H9 (cell line): ENCODE measurements around the gene FBXL2. TPM values are rescaled to one million over a fixed set of nuclear protein-coding genes. Genes with fewer than 3 reads are reported as not detected.
"Not testable (repeated sequence)": the region's sequence is repeated elsewhere in the genome, so short reads cannot be mapped to it uniquely, and the experiment has no call there.

Experiments
- DNase-seq: peaks from one replicate; pipeline ENCODE4 v3.0.0-alpha.2; 2017
- H2AFZ ChIP-seq: one replicate; pipeline ENCODE4 v1.6.1; 2013; ENCODE audit warnings: mild to moderate bottlenecking, low read length, control low read depth, moderate library complexity
- H2AK5ac ChIP-seq: 2 replicates; pipeline ENCODE4 v1.6.1; 2013; ENCODE audit warnings: low read length, control low read depth, mixed read lengths; ENCODE audit not compliant: insufficient read length
- H2BK120ac ChIP-seq: one replicate; pipeline ENCODE4 v1.6.1; 2013; ENCODE audit warnings: low read depth, mild to moderate bottlenecking, low read length, control low read depth, inconsistent platforms; ENCODE audit not compliant: poor library complexity, severe bottlenecking
- H2BK12ac ChIP-seq: 2 replicates; pipeline ENCODE4 v1.6.1; 2013; ENCODE audit warnings: low read length, control low read depth, mixed read lengths, low read depth; ENCODE audit not compliant: insufficient read length
- H2BK15ac ChIP-seq: 2 replicates; pipeline ENCODE4 v1.6.1; 2013; ENCODE audit warnings: low read depth, low read length, control low read depth
- H2BK20ac ChIP-seq: one replicate; pipeline ENCODE4 v1.6.1; 2013; ENCODE audit warnings: low read depth, mild to moderate bottlenecking, low read length, control low read depth, inconsistent platforms; ENCODE audit not compliant: poor library complexity, severe bottlenecking
- H2BK5ac ChIP-seq: 2 replicates; pipeline ENCODE4 v1.6.1; 2013; ENCODE audit warnings: low read length, control low read depth, mixed read lengths; ENCODE audit not compliant: insufficient read length
- H3K14ac ChIP-seq: 2 replicates; pipeline ENCODE4 v1.6.1; 2013; ENCODE audit warnings: low read length, control low read depth; ENCODE audit not compliant: insufficient read depth
- H3K18ac ChIP-seq: 2 replicates; pipeline ENCODE4 v1.6.1; 2013; ENCODE audit warnings: low read depth, mild to moderate bottlenecking, mixed read lengths, low read length, control low read depth; ENCODE audit not compliant: insufficient read length
- H3K23ac ChIP-seq: 2 replicates; pipeline ENCODE4 v1.6.1; 2013; ENCODE audit warnings: low read length, control low read depth, mixed read lengths, low read depth; ENCODE audit not compliant: insufficient read length
- H3K23me2 ChIP-seq: 2 replicates; pipeline ENCODE4 v1.6.1; 2013; ENCODE audit warnings: low read depth, mild to moderate bottlenecking, mixed read lengths, low read length, control low read depth; ENCODE audit not compliant: insufficient read length, poor library complexity, severe bottlenecking
- H3K27ac ChIP-seq: 2 replicates; pipeline ENCODE4 v1.5.1; 2013; ENCODE audit warnings: low read length, control low read depth, mixed read lengths, low read depth; ENCODE audit not compliant: insufficient read length
- H3K27me3 ChIP-seq: 2 replicates; pipeline ENCODE4 v1.6.1; 2013; ENCODE audit warnings: low read length, control low read depth, inconsistent platforms; ENCODE audit not compliant: insufficient read depth
- H3K4ac ChIP-seq: 2 replicates; pipeline ENCODE4 v1.6.1; 2013; ENCODE audit warnings: low read depth, mild to moderate bottlenecking, control low read depth, inconsistent platforms, low read length, moderate library complexity
- H3K4me1 ChIP-seq: 2 replicates; pipeline ENCODE4 v1.6.1; 2013; ENCODE audit warnings: low read length, control low read depth, inconsistent platforms; ENCODE audit not compliant: insufficient read depth
- H3K4me2 ChIP-seq: 2 replicates; pipeline ENCODE4 v1.6.1; 2013; ENCODE audit warnings: low read length, control low read depth, mixed read lengths; ENCODE audit not compliant: insufficient read length, insufficient read depth
- H3K56ac ChIP-seq: 2 replicates; pipeline ENCODE4 v1.6.1; 2013; ENCODE audit warnings: low read depth, mild to moderate bottlenecking, mixed read lengths, low read length, control low read depth; ENCODE audit not compliant: insufficient read length
- H3K79me1 ChIP-seq: 2 replicates; pipeline ENCODE4 v1.6.1; 2013; ENCODE audit warnings: low read depth, mild to moderate bottlenecking, moderate library complexity, low read length, control low read depth, inconsistent platforms; ENCODE audit not compliant: insufficient read depth, poor library complexity, severe bottlenecking
- H3K79me2 ChIP-seq: 2 replicates; pipeline ENCODE4 v1.6.1; 2013; ENCODE audit warnings: low read length, control low read depth, inconsistent platforms; ENCODE audit not compliant: insufficient read depth
- H3K9ac ChIP-seq: 2 replicates; pipeline ENCODE4 v1.6.1; 2013; ENCODE audit warnings: low read length, control low read depth, mixed read lengths; ENCODE audit not compliant: insufficient read length; ENCODE audit errors: extremely low read depth
- H3K9me3 ChIP-seq: one replicate; pipeline ENCODE4 v1.6.1; 2013; ENCODE audit warnings: low read depth, low read length, inconsistent platforms; ENCODE audit not compliant: control insufficient read depth
- H3T11ph ChIP-seq: one replicate; pipeline ENCODE4 v1.6.1; 2013; ENCODE audit warnings: mild to moderate bottlenecking, low read length, control low read depth, inconsistent platforms
- H4K20me1 ChIP-seq: one replicate; pipeline ENCODE4 v1.6.1; 2013; ENCODE audit not compliant: control insufficient read depth, insufficient read length, insufficient read depth
- H4K5ac ChIP-seq: 2 replicates; pipeline ENCODE4 v1.6.1; 2013; ENCODE audit warnings: low read depth, mild to moderate bottlenecking, mixed read lengths, low read length, control low read depth; ENCODE audit not compliant: insufficient read length
- H4K8ac ChIP-seq: replicated peaks from 2 replicates; pipeline ENCODE4 v1.6.1; 2013; ENCODE audit warnings: low read length, control low read depth, mixed read lengths, low read depth; ENCODE audit not compliant: insufficient read length
- H4K91ac ChIP-seq: 2 replicates; pipeline ENCODE4 v1.6.1; 2013; ENCODE audit warnings: low read depth, mild to moderate bottlenecking, moderate library complexity, mixed read lengths, low read length, control low read depth; ENCODE audit not compliant: insufficient read length
- H3K27ac Mint-ChIP-seq, 3 experiments: 2 replicates in 2 of 3; 3 replicates in 1 of 3; pipeline ENCODE4 v1.8.0; 2020 to 2021; ENCODE audit warnings: mixed read lengths in 3 of 3, mild to moderate bottlenecking in 1 of 3, moderate library complexity in 1 of 3
- H3K27me3 Mint-ChIP-seq: 2 replicates; pipeline ENCODE4 v1.8.0; 2021; ENCODE audit warnings: low read depth, mild to moderate bottlenecking, moderate library complexity, mixed read lengths
- H3K36me3 Mint-ChIP-seq, 3 experiments: 2 replicates in 2 of 3; 3 replicates in 1 of 3; pipeline ENCODE4 v1.8.0; 2020 to 2021; ENCODE audit warnings: low read depth in 3 of 3, mixed read lengths in 3 of 3; ENCODE audit not compliant: insufficient read depth in 1 of 3
- H3K4me1 Mint-ChIP-seq, 2 experiments: 2 replicates each; pipeline ENCODE4 v1.8.0; 2020; ENCODE audit warnings: mixed read lengths in 2 of 2
- H3K4me3 Mint-ChIP-seq, 2 experiments: 2 replicates in 1 of 2; 3 replicates in 1 of 2; pipeline ENCODE4 v1.8.0; 2020 to 2021; ENCODE audit warnings: mild to moderate bottlenecking in 2 of 2, mixed read lengths in 2 of 2, moderate library complexity in 1 of 2
- H3K9me3 Mint-ChIP-seq, 2 experiments: 2 replicates in 1 of 2; 3 replicates in 1 of 2; pipeline ENCODE4 v1.8.0; 2020; ENCODE audit warnings: mild to moderate bottlenecking in 2 of 2, mixed read lengths in 2 of 2, moderate library complexity in 1 of 2
- CTCF ChIP-seq: fragments of 200-600 bp; sonication (generic); conservative IDR thresholded peaks from 3 replicates; pipeline ENCODE4 v1.8.0; 2021; ENCODE audit warnings: antibody characterized with exemption, mild to moderate bottlenecking
- WGBS: extraction: QIAGEN DNeasy Blood & Tissue Kit; methylation state at CpG from one replicate; pipeline ENCODE4 v1.1.7; 2013; ENCODE audit warnings: missing lambda C conversion rate, low lambda C conversion rate, mixed read lengths; ENCODE audit not compliant: insufficient read length; ENCODE audit errors: extremely low coverage; 5-methylcytosine and 5-hydroxymethylcytosine counted together
- total RNA-seq: library from RNA; stranded (reverse); gene quantifications from 2 replicates; pipeline ENCODE4 v1.2.1, GENCODE V29; 2021

Gene FBXL2
- total RNA-seq, 1 experiment from 2014 or later, result 2.7 TPM

- Histone ChIP-seq H3K79me1 (no peaks in the 10 kb centered on the region), H4K5ac (no peak overlapping the region), H3K27ac (no peak overlapping the region), H3K23me2 (no peaks in the 10 kb centered on the region), H3K27me3 (no peaks in the 10 kb centered on the region), H3K9me3 (no peaks in the 10 kb centered on the region), H4K91ac (no peak overlapping the region), H2BK12ac (no peak overlapping the region), H3K56ac (no peak overlapping the region), H2AK5ac (no peak overlapping the region), H2AFZ (no peak overlapping the region), H3K14ac (no peak overlapping the region), H3K23ac (no peak overlapping the region), H3K4me1 (no peaks in the 10 kb centered on the region), H3K9ac (no peak overlapping the region), H2BK120ac (no peak overlapping the region), H3K79me2 (no peaks in the 10 kb centered on the region), H2BK5ac (no peak overlapping the region), H4K8ac (no peak overlapping the region), H3K18ac (no peak overlapping the region), H2BK15ac (no peak overlapping the region), H3T11ph (no peak overlapping the region), H4K20me1 (no peaks in the 10 kb centered on the region), H3K4me2 (no peak overlapping the region), H3K4ac (no peak overlapping the region), H2BK20ac (no peak overlapping the region)
- no peak for DNase-seq
- Mint-ChIP-seq H3K4me3 (no peak overlapping the region), H3K9me3 (peaks cover 19 to 21% of the 10 kb centered on the region in 2 experiments), H3K4me1 (no peaks in the 10 kb centered on the region), H3K27ac (no peak overlapping the region), H3K36me3 (peaks cover 0 to 22% (median 5%) of the 10 kb centered on the region in 3 experiments; a peak in 4 of 7 replicates), H3K27me3 (no peaks in the 10 kb centered on the region)
- TF ChIP-seq CTCF, result no peak
- WGBS, result no CpG with 5 or more reads among the region's 2 CpGs
Observed at GRCh38 chr3:33334364-33334763, 57.1 kb downstream of the FBXL2 start.

GRCh38 chr3:33338936-33339465 lies 61.8 kb downstream of the FBXL2 start:
- H3K4me2 ChIP-seq, H3K9me3 ChIP-seq, H2BK20ac ChIP-seq, H3K9ac ChIP-seq, H3K4me1 ChIP-seq, H3K79me2 ChIP-seq, H2BK5ac ChIP-seq, H3K23me2 ChIP-seq, H4K91ac ChIP-seq, H4K5ac ChIP-seq, H3K36me3 Mint-ChIP-seq, H2BK120ac ChIP-seq, H4K8ac ChIP-seq, H3K79me1 ChIP-seq, H3K23ac ChIP-seq, H2AFZ ChIP-seq, H3K27ac ChIP-seq, H2AK5ac ChIP-seq, H3K27me3 Mint-ChIP-seq, H2BK15ac ChIP-seq, H3K27ac Mint-ChIP-seq, H3K18ac ChIP-seq, H4K20me1 ChIP-seq, H3T11ph ChIP-seq, H3K4me3 Mint-ChIP-seq, H3K56ac ChIP-seq, H3K27me3 ChIP-seq, DNase-seq, H3K4me1 Mint-ChIP-seq, H3K14ac ChIP-seq, H2BK12ac ChIP-seq, H3K4ac ChIP-seq: not testable (repeated sequence)
- peaks cover 9 to 15% of the 10 kb centered on the region in 2 experiments for H3K9me3 Mint-ChIP-seq
